Placental epithelial cell (primary cell): ENCODE data around the gene CC2D2B. TPM values are rescaled to one million over a fixed set of nuclear protein-coding genes. Genes with fewer than 3 reads are reported as not detected.

Source experiments
- small RNA-seq: library from RNA; depleted of rRNA; stranded (forward); fragments of <200 nt; gene quantifications from one replicate; pipeline ENCODE3, GENCODE V24; 2012
- total RNA-seq: library from RNA; depleted of rRNA; stranded (reverse); fragments of >200 nt; gene quantifications from 2 replicates; pipeline ENCODE4 v1.2.3, GENCODE V29; 2012

The CC2D2B gene, protein sequence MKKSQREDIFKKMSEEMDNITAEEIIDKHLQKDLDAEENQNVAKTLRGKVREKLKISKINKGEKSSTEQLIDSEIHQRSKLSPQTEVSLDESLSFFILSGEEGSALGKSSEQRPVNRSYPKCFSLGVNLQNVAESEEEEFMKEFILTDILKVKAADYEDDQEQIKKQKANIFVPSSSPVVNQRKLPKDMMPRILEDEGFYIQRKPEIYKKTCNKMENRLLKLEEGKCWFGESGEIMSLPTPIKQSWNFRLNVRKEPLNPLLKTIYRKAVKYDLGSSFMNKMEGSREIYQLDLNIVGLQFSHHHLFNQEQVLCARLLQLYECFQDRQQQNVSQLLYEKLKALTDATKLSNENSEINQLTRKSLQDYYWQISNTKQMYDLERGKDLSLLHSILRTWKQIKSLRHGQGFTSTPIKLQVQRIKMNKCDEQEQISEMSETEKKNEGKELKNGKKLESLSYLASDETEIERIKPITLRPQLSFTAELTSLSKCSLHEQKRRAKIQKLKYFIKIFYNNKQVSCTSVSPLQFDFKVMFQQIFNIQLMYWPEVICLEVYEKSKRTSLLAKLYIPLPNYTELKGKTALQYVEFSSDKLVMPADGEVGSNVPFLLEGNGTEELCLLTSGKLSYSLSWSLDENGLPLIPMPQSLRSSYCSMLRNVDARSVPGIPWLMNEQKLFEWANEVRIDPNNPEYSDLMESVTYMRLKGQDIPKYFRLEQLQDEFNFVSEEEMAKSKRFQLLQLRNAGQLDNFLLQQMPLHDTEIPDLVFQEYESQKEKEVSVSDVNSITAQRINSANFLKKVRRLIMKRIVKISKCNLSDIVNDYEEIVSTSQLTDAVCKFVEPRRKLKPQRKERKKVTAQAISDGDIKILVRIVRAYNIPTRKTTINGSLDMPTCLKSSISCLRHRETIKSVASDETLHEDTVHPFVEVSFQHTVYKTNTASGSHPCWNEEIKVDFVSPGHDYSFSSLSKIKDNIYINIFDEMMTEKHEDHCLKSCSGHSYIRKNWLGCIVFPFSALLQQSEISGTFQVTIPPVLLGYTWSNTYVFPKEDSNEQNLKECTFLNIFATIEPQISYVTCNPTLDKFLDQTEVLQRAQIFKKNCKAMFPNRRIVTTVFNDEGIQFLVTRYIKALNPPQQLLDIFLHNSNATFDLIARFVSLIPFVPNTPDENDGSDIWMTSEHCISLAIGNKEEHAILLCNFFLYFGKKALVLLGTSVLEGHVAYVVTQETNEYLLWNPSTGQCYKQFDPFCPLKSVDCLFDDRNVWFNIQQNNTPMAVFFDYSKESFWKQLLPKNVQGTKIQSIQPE (N-terminal part only)
- 0.39 and 0.43 TPM in 2 replicates for total RNA-seq

GRCh38 chr10:95907456-95908253 lies at the start of gene CC2D2B:
CC2D2B (plus strand) TSS chr10:95907975; CDS start chr10:95911324, 3,349 bp downstream.

DNA sequence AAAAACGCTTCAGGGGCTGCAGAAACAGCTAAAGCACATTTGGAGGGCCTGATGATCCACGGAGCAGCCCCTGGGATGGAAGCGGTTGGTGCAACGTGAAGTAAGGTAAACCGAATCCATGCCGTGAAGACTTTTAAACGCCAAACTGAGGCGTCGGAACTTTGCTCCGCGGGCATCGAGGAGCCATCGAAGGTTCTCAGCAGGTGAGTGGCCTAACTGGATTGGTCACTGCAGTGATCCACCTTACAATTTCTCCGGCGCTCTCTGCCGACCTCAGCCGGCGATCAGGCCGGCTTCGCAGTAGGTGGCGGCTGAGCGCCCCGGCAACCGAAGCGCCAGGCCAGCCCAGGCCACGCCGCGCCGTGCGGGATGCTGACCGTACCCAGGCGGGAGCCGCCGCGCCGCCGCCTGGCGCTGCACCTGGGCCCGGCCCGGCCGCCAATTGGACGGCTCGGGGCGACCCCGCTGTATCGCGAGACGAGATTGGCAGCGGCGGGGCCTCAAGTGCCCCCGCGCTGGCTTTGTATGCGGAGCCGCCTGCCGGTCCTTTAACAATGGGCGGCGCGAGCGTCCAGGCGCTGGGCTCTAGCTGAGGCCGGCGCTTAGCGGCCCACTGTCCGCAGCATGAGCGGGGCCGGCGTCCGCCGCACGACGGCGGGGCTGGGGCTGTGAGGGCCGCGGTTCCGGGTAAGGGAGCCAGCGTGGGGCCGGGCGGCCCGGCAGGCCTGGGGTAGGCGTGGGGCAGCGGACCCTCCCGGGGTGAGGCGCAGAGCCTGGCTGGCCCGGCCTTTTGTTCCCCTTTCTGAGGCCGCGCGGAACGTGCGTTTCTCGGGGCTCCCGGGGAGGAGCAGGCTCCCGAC lies 135.5 kb downstream of the CC2D2B start, which contains the start of gene CCNJ:
Gene CCNJ (plus strand): TSS at position 551 of the 860 bp plus-strand sequence. CDS start 811 bp downstream, outside the sequence.

Small RNA genes within 50 kb of the gene (small RNA-seq; reads per million reads assigned to genes)
- 0.69 reads per million, percentile 41 among the genes with 10 or more reads in this experiment for gene MIR3157

Other genes with a start within 250 kb of the CC2D2B start
- 32.6 and 51.1 TPM in 2 replicates for gene TCTN3, start 214.0 kb upstream of the CC2D2B start, total RNA-seq
- gene ENTPD1, start 151.8 kb upstream of the CC2D2B start, total RNA-seq: 0.11 TPM in 1 of 2 replicates, not detected in the other
- 5.5 and 8.9 TPM in 2 replicates for gene CCNJ, start 135.6 kb downstream of the CC2D2B start, total RNA-seq
- gene ZNF518A, start 222.3 kb downstream of the CC2D2B start, total RNA-seq: 26.7 and 29.1 TPM in 2 replicates